GM12878 (cell line): ENCODE data around the gene CAMTA1. TPM values are rescaled to one million over a fixed set of nuclear protein-coding genes. Genes with fewer than 3 reads are reported as not detected.

Source experiments
- ATAC-seq: fragments of 200-7000 bp; cut with Tn5 transposase; 3 replicates; pipeline ENCODE4 v1.9.1; 2020; ENCODE audit warnings: mild to moderate bottlenecking, moderate library complexity
- BruUV-seq: library from RNA; stranded (reverse); fragments of 400-500 nt; replicated peaks from 2 replicates; lab custom pipeline; 2021; lab: Mats Ljungman, UMichigan
- CTCF ChIA-PET: fragments of 300-600 bp; sonication (Branson Sonifier 250); formaldehyde crosslinking; extraction: SDS; loops from one replicate; lab custom pipeline; 2021; ENCODE audit warnings: inconsistent platforms; lab: Yijun Ruan, JAX
- POLR2A ChIA-PET: fragments of 350-600 bp; formaldehyde crosslinking; extraction: SDS; loops from one replicate; lab custom pipeline; 2021; ENCODE audit warnings: inconsistent platforms; lab: Charles Lee
- RAD21 ChIA-PET: fragments of 300-600 bp; sonication (Branson Sonifier 250); formaldehyde crosslinking; loops from one replicate; lab custom pipeline; 2023; ENCODE audit warnings: antibody characterized with exemption; ENCODE audit not compliant: unreplicated experiment; lab: Charles Lee
- SMC1A ChIA-PET: fragments of 300-600 bp; sonication (Branson Sonifier 250); formaldehyde crosslinking; loops from one replicate; lab custom pipeline; 2023; ENCODE audit not compliant: unreplicated experiment, uncharacterized antibody; lab: Charles Lee
- DNase-seq: peaks from one replicate; pipeline ENCODE4 v3.0.0-alpha.2; 2011; ENCODE audit warnings: low read depth, low spot score
- FAIRE-seq: peaks from 3 replicates; lab custom pipeline; 2011; peaks lifted over from hg19 to GRCh38; lab: Jason Lieb, UNC
- H2AFZ ChIP-seq: 2 replicates; pipeline ENCODE4 v1.6.0; 2011; ENCODE audit warnings: low read depth, low read length, control low read depth; ENCODE audit not compliant: control insufficient read depth
- H3K27ac ChIP-seq: 2 replicates; pipeline ENCODE4 v1.5.1; 2011; ENCODE audit warnings: control low read depth; ENCODE audit not compliant: control insufficient read depth, insufficient read depth
- H3K27me3 ChIP-seq, 2 experiments: replicated peaks in 1 of 2; 2 replicates each; pipeline versions ENCODE4 v1.6.0 to v1.6.1; 2011; ENCODE audit warnings: low read length in 1 of 2; ENCODE audit not compliant: control insufficient read depth in 2 of 2, insufficient read depth in 2 of 2
- H3K36me3 ChIP-seq, 2 experiments: 2 replicates each; pipeline ENCODE4 v1.5.1; 2011; ENCODE audit warnings: low read length in 1 of 2; ENCODE audit not compliant: control insufficient read depth in 2 of 2, insufficient read depth in 2 of 2
- H3K4me1 ChIP-seq: 2 replicates; pipeline ENCODE4 v1.6.1; 2011; ENCODE audit warnings: mild to moderate bottlenecking, low read length, moderate library complexity, mixed read lengths; ENCODE audit not compliant: control insufficient read depth, insufficient read depth
- H3K4me2 ChIP-seq: 2 replicates; pipeline ENCODE4 v1.6.0; 2011; ENCODE audit warnings: control low read depth; ENCODE audit not compliant: control insufficient read depth, insufficient read depth
- H3K4me3 ChIP-seq: fragments of 200-600 bp; sonication (generic); 2 replicates; pipeline ENCODE4 v1.5.1; 2016
- H3K79me2 ChIP-seq: 2 replicates; pipeline ENCODE4 v1.6.0; 2011; ENCODE audit warnings: low read length; ENCODE audit not compliant: control insufficient read depth, insufficient read depth
- H3K9ac ChIP-seq: 2 replicates; pipeline ENCODE4 v1.8.0; 2011; ENCODE audit warnings: low read length, control low read depth, mixed read lengths; ENCODE audit not compliant: control insufficient read depth, insufficient read depth
- H3K9me3 ChIP-seq: replicated peaks from 3 replicates; pipeline ENCODE4 v1.5.1; 2011; ENCODE audit warnings: mild to moderate bottlenecking, low read length; ENCODE audit not compliant: control insufficient read depth, insufficient read depth
- H4K20me1 ChIP-seq: 2 replicates; pipeline ENCODE4 v1.6.0; 2011; ENCODE audit not compliant: control insufficient read depth, insufficient read depth
- ATF3 ChIP-seq: IDR thresholded peaks from 2 replicates; pipeline ENCODE4 v1.6.1; 2011; ENCODE audit warnings: low read depth, mild to moderate bottlenecking, low read length, moderate library complexity, borderline replicate concordance; ENCODE audit errors: extremely low read depth
- CHD4 ChIP-seq: fragments of 200-600 bp; sonication (generic); IDR thresholded peaks from 2 replicates; pipeline ENCODE4 v1.6.1; 2016; ENCODE audit warnings: mild to moderate bottlenecking
- CREM ChIP-seq: IDR thresholded peaks from 2 replicates; pipeline ENCODE4 v1.6.1; 2014; ENCODE audit warnings: antibody characterized with exemption, low read depth
- E2F4 ChIP-seq: IDR thresholded peaks from 2 replicates; pipeline ENCODE4 v1.6.1; 2012; ENCODE audit warnings: low read depth, low read length, improper control_type of control experiment
- E2F8 ChIP-seq: fragments of 450-650 bp; IDR thresholded peaks from 2 replicates; pipeline ENCODE4 v1.6.1; 2018; ENCODE audit warnings: mild to moderate bottlenecking, low read depth, moderate library complexity; ENCODE audit not compliant: partially characterized antibody
- E4F1 ChIP-seq: fragments of 450-650 bp; IDR thresholded peaks from 2 replicates; pipeline ENCODE4 v1.6.1; 2018; ENCODE audit warnings: borderline replicate concordance, mild to moderate bottlenecking; ENCODE audit not compliant: partially characterized antibody
- NFYB ChIP-seq: IDR thresholded peaks from 2 replicates; pipeline ENCODE4 v1.6.1; 2011; ENCODE audit warnings: low read depth, mild to moderate bottlenecking, low read length, improper control_type of control experiment, moderate library complexity; ENCODE audit not compliant: insufficient read depth
- RELB ChIP-seq: fragments of 450-650 bp; IDR thresholded peaks from 2 replicates; pipeline ENCODE4 v1.6.1; 2017; ENCODE audit warnings: low read depth, mild to moderate bottlenecking, moderate library complexity
- SMAD5 ChIP-seq: IDR thresholded peaks from 2 replicates; pipeline ENCODE4 v1.6.1; 2016; ENCODE audit warnings: antibody characterized with exemption, low read depth
- TARDBP ChIP-seq: IDR thresholded peaks from 2 replicates; pipeline ENCODE4 v1.6.1; 2016; ENCODE audit warnings: borderline replicate concordance
- TCF12 ChIP-seq: IDR thresholded peaks from 2 replicates; pipeline ENCODE4 v1.6.1; 2011; ENCODE audit warnings: low read depth, mild to moderate bottlenecking, low read length
- ZBTB33 ChIP-seq: fragments of 450-650 bp; IDR thresholded peaks from 2 replicates; pipeline ENCODE4 v1.6.1; 2017; ENCODE audit warnings: mild to moderate bottlenecking
- WGBS: methylation state at CpG from one replicate; pipeline ENCODE4 v1.1.6; 2016; ENCODE audit warnings: low lambda C conversion rate; ENCODE audit not compliant: insufficient replicate concordance, insufficient coverage; ENCODE audit errors: missing lambda C conversion rate; 5-methylcytosine and 5-hydroxymethylcytosine counted together
- in situ Hi-C: fragments of 300-500 bp; cut with MboI; formaldehyde crosslinking; loops from 9 replicates; pipeline ENCODE4 v1.14.3; 2018; ENCODE audit warnings: mixed read lengths
- intact Hi-C: fragments of 100-400 bp; cut with micrococcal nuclease; formaldehyde crosslinking; loops from one replicate; pipeline ENCODE4 v1.14.2; 2022; ENCODE audit not compliant: unreplicated experiment
- polyA plus RNA-seq, 11 experiments: library from polyadenylated mRNA; depleted of rRNA in 4 of 11; unstranded in 6 of 11; stranded (reverse) in 5 of 11; fragments of >200 nt; fragmentation: Nextera tagmentation in 4 of 11; fragmentation: Illumina TruSeq in 1 of 11; extraction: Ambion mirVana in 4 of 11; extraction: Trizol in 1 of 11; gene quantifications; 1 replicate in 1 of 11; 2 replicates in 10 of 11; pipeline versions ENCODE4 v1.2.1 to v1.2.3, GENCODE V29; 2011 to 2016; ENCODE audit warnings: inconsistent platforms in 2 of 11, missing spikeins in 2 of 11, low read depth in 1 of 11
- total RNA-seq, 4 experiments: library from RNA; depleted of rRNA in 3 of 4; stranded (reverse); fragments of >200 nt in 3 of 4; fragmentation: Illumina TruSeq in 1 of 4; extraction: Trizol in 1 of 4; gene quantifications; 2 replicates each; pipeline versions ENCODE4 v1.2.1 to v1.2.3, GENCODE V29; 2013 to 2021

The CAMTA1 gene
- total and polyA plus RNA-seq, 10 of the 15 experiments (the other 5 are each of a cell fraction or from before 2014, with no cell fraction given), result 37.7 to 148 (median 76.4) TPM

GRCh38 chr1:7721940-7722669 lies 936.9 kb downstream of the CAMTA1 start:
- DNase-seq, result no peak
- Histone ChIP-seq H3K27ac (no peak overlapping the region), H4K20me1 (no peaks in the 10 kb centered on the region), H3K27me3 (peaks cover 0 to 6% of the 10 kb centered on the region in 2 experiments; a peak in 2 of 4 replicates), H3K36me3 (no peaks in the 10 kb centered on the region), H3K4me2 (no peak overlapping the region), H3K79me2 (no peaks in the 10 kb centered on the region), H2AFZ (no peak overlapping the region), H3K4me3 (no peak overlapping the region), H3K9ac (no peak overlapping the region), H3K4me1 (no peaks in the 10 kb centered on the region), H3K9me3 (no peaks in the 10 kb centered on the region)
- intact Hi-C loops, result no loop called here
- in situ Hi-C loops, result no loop called here
- SMC1A ChIA-PET, result no interaction called here
- no peak for FAIRE-seq
- CTCF ChIA-PET, result interaction anchor here (0.8 to 1.3 kb wide), 2 partner anchors 12 to 29 kb away, joined by 3 read pairs; no protein-coding TSS in a partner anchor
- RAD21 ChIA-PET, result no interaction called here
- ATAC-seq, result no peak
- BruUV-seq, result no TSS peak
- 0% methylated on average over 5 of the region's 5 CpGs for WGBS
- POLR2A ChIA-PET, result no interaction called here
- TF ChIP-seq E2F8, result no peak
- no peak for TF ChIP-seq SMAD5
- TF ChIP-seq CREM, result no peak
- no peak for TF ChIP-seq ATF3
- no peak for TF ChIP-seq CHD4
- no peak for TF ChIP-seq TARDBP
- no peak for TF ChIP-seq RELB
- TF ChIP-seq TCF12, result no peak
- no peak for TF ChIP-seq ZBTB33
- no peak for TF ChIP-seq NFYB
- TF ChIP-seq E2F4, result no peak
- no peak for TF ChIP-seq E4F1
